ENCODE results near the gene PSMD8. TPM values are rescaled to one million over a fixed set of nuclear protein-coding genes. Genes with fewer than 3 reads are reported as not detected.

Gene PSMD8
- total and polyA plus RNA-seq, 5 donors from 2014 or later, result 104 to 254 (median 193) TPM

GRCh38 chr19:38413416-38413815, 39.0 kb downstream of the PSMD8 start:
- ATAC-seq (ENCODE audit: low read depth in 2 of 2), result no peak
- H3K9me3 Mint-ChIP-seq, result no peaks in the 10 kb centered on the region
- H3K27me3 ChIP-seq (ENCODE audit: control insufficient read depth, insufficient read depth, low read length), result no peaks in the 10 kb centered on the region
- no peak overlapping the region for H3K27ac ChIP-seq (ENCODE audit: insufficient read depth, low read length, poor library complexity, severe bottlenecking)
- H3K4me3 Mint-ChIP-seq, result peak overlapping the region in 1 of 4 donors; percentile 47
- H3K36me3 ChIP-seq (ENCODE audit: control insufficient read depth, insufficient read depth, low read length), result peaks cover 2% of the 10 kb centered on the region
- H3K4me1 Mint-ChIP-seq, result peaks cover 0 to 19% (median 11%) of the 10 kb centered on the region in 4 donors
- H3K9me3 ChIP-seq (ENCODE audit: control insufficient read depth in 2 of 2, low read length in 2 of 2), result no peaks in the 10 kb centered on the region
- no peak overlapping the region for H3K27ac Mint-ChIP-seq
- no peak for DNase-seq
- no peaks in the 10 kb centered on the region for H3K36me3 Mint-ChIP-seq
- H3K4me3 ChIP-seq (ENCODE audit: low read depth, low read length), result no peak overlapping the region
- peaks cover 13% of the 10 kb centered on the region for H3K4me1 ChIP-seq (ENCODE audit: control insufficient read depth, insufficient read depth, low read length, poor library complexity, severe bottlenecking)
- H3K27me3 Mint-ChIP-seq, result no peaks in the 10 kb centered on the region

- H3K4me3 Mint-ChIP-seq, result peak overlapping the region; percentile 53 to 93 (median 86)
- Histone ChIP-seq H3K27ac (ENCODE audit: insufficient read depth, low read length, poor library complexity, severe bottlenecking) (peak overlapping the region; percentile 73), H3K4me3 (ENCODE audit: low read depth, low read length) (no peak overlapping the region), H3K9me3 (ENCODE audit: control insufficient read depth in 2 of 2, low read length in 2 of 2) (no peaks in the 10 kb centered on the region), H3K36me3 (ENCODE audit: control insufficient read depth, insufficient read depth, low read length) (no peaks in the 10 kb centered on the region), H3K27me3 (ENCODE audit: control insufficient read depth, insufficient read depth, low read length) (no peaks in the 10 kb centered on the region), H3K4me1 (ENCODE audit: control insufficient read depth, insufficient read depth, low read length, poor library complexity, severe bottlenecking) (peaks cover 17% of the 10 kb centered on the region)
- no peaks in the 10 kb centered on the region for H3K27me3 Mint-ChIP-seq
- ATAC-seq (ENCODE audit: low read depth in 2 of 2), result no peak
- peak overlapping the region in 2 of 3 donors; percentile 88 to 94 for H3K27ac Mint-ChIP-seq
- DNase-seq, result no peak
- no peaks in the 10 kb centered on the region for H3K9me3 Mint-ChIP-seq
- H3K36me3 Mint-ChIP-seq, result no peaks in the 10 kb centered on the region
- peaks cover 8 to 31% (median 14%) of the 10 kb centered on the region in 4 donors for H3K4me1 Mint-ChIP-seq
Measured at GRCh38 chr19:38417146-38417543, 42.8 kb downstream of the PSMD8 start.

- Mint-ChIP-seq H3K36me3 (no peaks in the 10 kb centered on the region), H3K9me3 (no peaks in the 10 kb centered on the region), H3K27me3 (no peaks in the 10 kb centered on the region), H3K4me3 (peak overlapping the region; percentile 53 to 93 (median 86)), H3K27ac (peak overlapping the region; percentile 69 to 94 (median 88)), H3K4me1 (peaks cover 8 to 31% (median 14%) of the 10 kb centered on the region in 4 donors)
- Histone ChIP-seq H3K27ac (ENCODE audit: insufficient read depth, low read length, poor library complexity, severe bottlenecking) (peak overlapping the region; percentile 73), H3K4me1 (ENCODE audit: control insufficient read depth, insufficient read depth, low read length, poor library complexity, severe bottlenecking) (peaks cover 17% of the 10 kb centered on the region), H3K27me3 (ENCODE audit: control insufficient read depth, insufficient read depth, low read length) (no peaks in the 10 kb centered on the region), H3K36me3 (ENCODE audit: control insufficient read depth, insufficient read depth, low read length) (no peaks in the 10 kb centered on the region), H3K4me3 (ENCODE audit: low read depth, low read length) (peak overlapping the region; percentile 32), H3K9me3 (ENCODE audit: control insufficient read depth in 2 of 2, low read length in 2 of 2) (no peaks in the 10 kb centered on the region)
- peak; percentile 37 to 92 (median 49) for DNase-seq
- peak; percentile 69 to 76 for ATAC-seq (ENCODE audit: low read depth in 2 of 2)
Measured at GRCh38 chr19:38417544-38418506, 43.5 kb downstream of the PSMD8 start.

GRCh38 chr19:38420935-38421334, 46.6 kb downstream of the PSMD8 start:
- DNase-seq, result no peak
- Histone ChIP-seq H3K36me3 (ENCODE audit: control insufficient read depth, insufficient read depth, low read length) (no peaks in the 10 kb centered on the region), H3K27me3 (ENCODE audit: control insufficient read depth, insufficient read depth, low read length) (no peaks in the 10 kb centered on the region), H3K27ac (ENCODE audit: insufficient read depth, low read length, poor library complexity, severe bottlenecking) (no peak overlapping the region), H3K9me3 (ENCODE audit: control insufficient read depth in 2 of 2, low read length in 2 of 2) (no peaks in the 10 kb centered on the region), H3K4me3 (ENCODE audit: low read depth, low read length) (no peak overlapping the region), H3K4me1 (ENCODE audit: control insufficient read depth, insufficient read depth, low read length, poor library complexity, severe bottlenecking) (peaks cover 25% of the 10 kb centered on the region)
- Mint-ChIP-seq H3K36me3 (no peaks in the 10 kb centered on the region), H3K4me1 (peaks cover 8 to 35% (median 17%) of the 10 kb centered on the region in 4 donors), H3K4me3 (no peak overlapping the region), H3K9me3 (no peaks in the 10 kb centered on the region), H3K27me3 (no peaks in the 10 kb centered on the region), H3K27ac (no peak overlapping the region)
- ATAC-seq (ENCODE audit: low read depth in 2 of 2), result no peak

GRCh38 chr19:38421856-38422255, 47.5 kb downstream of the PSMD8 start:
- Histone ChIP-seq H3K4me3 (ENCODE audit: low read depth, low read length) (no peak overlapping the region), H3K9me3 (ENCODE audit: control insufficient read depth in 2 of 2, low read length in 2 of 2) (no peaks in the 10 kb centered on the region), H3K4me1 (ENCODE audit: control insufficient read depth, insufficient read depth, low read length, poor library complexity, severe bottlenecking) (peaks cover 27% of the 10 kb centered on the region), H3K27me3 (ENCODE audit: control insufficient read depth, insufficient read depth, low read length) (no peaks in the 10 kb centered on the region), H3K36me3 (ENCODE audit: control insufficient read depth, insufficient read depth, low read length) (no peaks in the 10 kb centered on the region), H3K27ac (ENCODE audit: insufficient read depth, low read length, poor library complexity, severe bottlenecking) (no peak overlapping the region)
- Mint-ChIP-seq H3K4me3 (no peak overlapping the region), H3K36me3 (no peaks in the 10 kb centered on the region), H3K27me3 (no peaks in the 10 kb centered on the region), H3K27ac (no peak overlapping the region), H3K4me1 (peaks cover 14 to 38% (median 23%) of the 10 kb centered on the region in 4 donors), H3K9me3 (no peaks in the 10 kb centered on the region)
- ATAC-seq (ENCODE audit: low read depth in 2 of 2), result no peak
- no peak for DNase-seq

- H3K4me3 Mint-ChIP-seq, result no peak overlapping the region
- H3K36me3 Mint-ChIP-seq, result no peaks in the 10 kb centered on the region
- no peaks in the 10 kb centered on the region for H3K27me3 ChIP-seq (ENCODE audit: control insufficient read depth, insufficient read depth, low read length)
- H3K36me3 ChIP-seq (ENCODE audit: control insufficient read depth, insufficient read depth, low read length), result no peaks in the 10 kb centered on the region
- H3K4me3 ChIP-seq (ENCODE audit: low read depth, low read length), result no peak overlapping the region
- DNase-seq (no peak), ATAC-seq (ENCODE audit: low read depth in 2 of 2) (no peak)
- H3K9me3 Mint-ChIP-seq, result no peaks in the 10 kb centered on the region
- peaks cover 14 to 38% (median 23%) of the 10 kb centered on the region in 4 donors for H3K4me1 Mint-ChIP-seq
- no peak overlapping the region for H3K27ac ChIP-seq (ENCODE audit: insufficient read depth, low read length, poor library complexity, severe bottlenecking)
- H3K9me3 ChIP-seq (ENCODE audit: control insufficient read depth in 2 of 2, low read length in 2 of 2), result no peaks in the 10 kb centered on the region
- H3K27ac Mint-ChIP-seq, result no peak overlapping the region
- H3K27me3 Mint-ChIP-seq, result no peaks in the 10 kb centered on the region
- peaks cover 29% of the 10 kb centered on the region for H3K4me1 ChIP-seq (ENCODE audit: control insufficient read depth, insufficient read depth, low read length, poor library complexity, severe bottlenecking)
Measured at GRCh38 chr19:38422438-38422837, 48.1 kb downstream of the PSMD8 start.

- Mint-ChIP-seq H3K4me1 (peaks cover 10 to 35% (median 23%) of the 10 kb centered on the region in 4 donors), H3K36me3 (no peaks in the 10 kb centered on the region), H3K4me3 (peak overlapping the region in 1 of 4 donors; percentile 90), H3K9me3 (peaks cover 0 to 1% (median 0%) of the 10 kb centered on the region in 7 donors), H3K27me3 (no peaks in the 10 kb centered on the region), H3K27ac (no peak overlapping the region)
- Histone ChIP-seq H3K27ac (ENCODE audit: insufficient read depth, low read length, poor library complexity, severe bottlenecking) (no peak overlapping the region), H3K4me3 (ENCODE audit: low read depth, low read length) (no peak overlapping the region), H3K4me1 (ENCODE audit: control insufficient read depth, insufficient read depth, low read length, poor library complexity, severe bottlenecking) (peaks cover 27% of the 10 kb centered on the region), H3K27me3 (ENCODE audit: control insufficient read depth, insufficient read depth, low read length) (no peaks in the 10 kb centered on the region), H3K36me3 (ENCODE audit: control insufficient read depth, insufficient read depth, low read length) (no peaks in the 10 kb centered on the region), H3K9me3 (ENCODE audit: control insufficient read depth in 2 of 2, low read length in 2 of 2) (no peaks in the 10 kb centered on the region)
- DNase-seq, result no peak
- no peak for ATAC-seq (ENCODE audit: low read depth in 2 of 2)
Measured at GRCh38 chr19:38424272-38424671, 49.9 kb downstream of the PSMD8 start.
